Hepatocyte (in vitro differentiated cells): ENCODE data around the gene TLL2. TPM values are rescaled to one million over a fixed set of nuclear protein-coding genes. Genes with fewer than 3 reads are reported as not detected.

Experiments used
- DNase-seq: peaks from one replicate; pipeline ENCODE4 v3.0.0-alpha.2; 2016; ENCODE audit warnings: low spot score
- H2AFZ ChIP-seq: fragments of 200-600 bp; sonication (generic); 2 replicates; pipeline ENCODE4 v1.6.0; 2016; ENCODE audit warnings: antibody characterized with exemption, mild to moderate bottlenecking
- H3K27ac ChIP-seq: fragments of 200-600 bp; sonication (generic); 2 replicates; pipeline ENCODE4 v1.5.1; 2016; ENCODE audit warnings: mild to moderate bottlenecking
- H3K27me3 ChIP-seq: fragments of 200-600 bp; sonication (generic); 2 replicates; pipeline ENCODE4 v1.6.1; 2016
- H3K36me3 ChIP-seq: fragments of 200-600 bp; sonication (generic); replicated peaks from 2 replicates; pipeline ENCODE4 v1.5.1; 2016; ENCODE audit warnings: low read depth; ENCODE audit not compliant: insufficient read depth
- H3K4me1 ChIP-seq: fragments of 200-600 bp; sonication (generic); 2 replicates; pipeline ENCODE4 v1.5.1; 2016; ENCODE audit warnings: mild to moderate bottlenecking, moderate library complexity; ENCODE audit not compliant: insufficient read depth
- H3K4me2 ChIP-seq: fragments of 200-600 bp; sonication (generic); 2 replicates; pipeline ENCODE4 v1.6.0; 2016
- H3K4me3 ChIP-seq: fragments of 200-600 bp; sonication (generic); 2 replicates; pipeline ENCODE4 v1.5.1; 2016; ENCODE audit warnings: mild to moderate bottlenecking
- H3K79me2 ChIP-seq: fragments of 200-600 bp; sonication (generic); 2 replicates; pipeline ENCODE4 v1.6.0; 2017; ENCODE audit warnings: mild to moderate bottlenecking
- H3K9me2 ChIP-seq: fragments of 200-600 bp; sonication (generic); replicated peaks from 2 replicates; pipeline ENCODE4 v1.6.0; 2017; ENCODE audit warnings: mild to moderate bottlenecking; ENCODE audit not compliant: insufficient read depth
- H3K9me3 ChIP-seq: fragments of 200-600 bp; sonication (generic); 2 replicates; pipeline ENCODE4 v1.5.1; 2016; ENCODE audit warnings: low read depth, mild to moderate bottlenecking
- H4K20me1 ChIP-seq: fragments of 200-600 bp; sonication (generic); 2 replicates; pipeline ENCODE4 v1.6.0; 2016; ENCODE audit warnings: mild to moderate bottlenecking; ENCODE audit not compliant: insufficient read depth, poor library complexity, severe bottlenecking
- EZH2 ChIP-seq: fragments of 200-600 bp; sonication (generic); IDR thresholded peaks from 2 replicates; pipeline ENCODE4 v1.6.1; 2016; ENCODE audit warnings: antibody characterized with exemption, mild to moderate bottlenecking, borderline replicate concordance
- EZH2phosphoT487 ChIP-seq: fragments of 200-600 bp; sonication (generic); IDR thresholded peaks from one replicate; pipeline ENCODE4 v1.6.1; 2018; ENCODE audit warnings: antibody characterized with exemption, mild to moderate bottlenecking, low read depth, moderate library complexity; ENCODE audit not compliant: unreplicated experiment, severe bottlenecking
- whole genome bisulfite sequencing: methylation state at CpG from one replicate; pipeline ENCODE4 v1.1.6; 2016; ENCODE audit warnings: low lambda C conversion rate; ENCODE audit errors: missing lambda C conversion rate; 5-methylcytosine and 5-hydroxymethylcytosine counted together
- polyA plus RNA-seq: library from polyadenylated mRNA; unstranded; fragments of >200 nt; fragmentation: Nextera tagmentation; extraction: Ambion mirVana; gene quantifications from 2 replicates; pipeline ENCODE4 v1.2.1, GENCODE V29; 2016
- total RNA-seq: library from RNA; depleted of rRNA; stranded (reverse); fragments of >200 nt; gene quantifications from 2 replicates; pipeline ENCODE4 v1.2.3, GENCODE V29; 2014
- TF ChIP-seq, protein P1 (sequence below): fragments of 200-600 bp; sonication (generic); IDR thresholded peaks from 2 replicates; pipeline ENCODE4 v1.5.1; 2016; ENCODE audit warnings: antibody characterized with exemption, mild to moderate bottlenecking; ENCODE audit not compliant: poor library complexity

TLL2 gene
- total and polyA plus RNA-seq, 2 experiments from 2014 or later, result 0.50 to 0.76 TPM

DNA sequence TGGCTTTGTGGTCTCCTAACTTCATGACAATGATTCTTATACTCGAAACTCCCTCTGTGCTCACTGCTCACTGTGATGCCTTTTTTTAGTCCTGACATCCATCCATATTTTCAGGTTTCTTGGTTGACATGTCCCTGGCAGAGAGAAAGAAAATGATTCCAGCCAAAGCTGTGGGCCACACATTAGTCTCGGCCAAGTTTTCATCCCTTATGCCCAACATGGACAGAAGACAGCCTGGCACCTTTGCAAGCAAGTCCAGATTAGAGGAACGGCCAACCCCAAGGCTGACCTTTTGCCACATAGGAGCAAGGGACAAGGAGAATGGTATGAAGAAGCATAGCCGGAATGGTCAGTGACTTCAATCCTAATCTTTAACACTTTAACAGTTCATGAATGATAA, 146.3 kb downstream of the TLL2 start:
- Histone ChIP-seq H3K4me3 (no peak overlapping the region), H3K36me3 (no peaks in the 10 kb centered on the region), H3K4me2 (no peak overlapping the region), H3K4me1 (no peaks in the 10 kb centered on the region), H3K27ac (no peak overlapping the region), H3K27me3 (no peaks in the 10 kb centered on the region), H3K9me2 (no peaks in the 10 kb centered on the region), H3K9me3 (no peaks in the 10 kb centered on the region), H3K79me2 (no peaks in the 10 kb centered on the region), H2AFZ (no peak overlapping the region), H4K20me1 (no peaks in the 10 kb centered on the region)
- no peak for DNase-seq
- 91% methylated on average over 4 of the region's 4 CpGs for WGBS
- TF ChIP-seq EZH2phosphoT487, result no peak
- no peak for TF ChIP-seq EZH2
- TF ChIP-seq, protein P1, sequence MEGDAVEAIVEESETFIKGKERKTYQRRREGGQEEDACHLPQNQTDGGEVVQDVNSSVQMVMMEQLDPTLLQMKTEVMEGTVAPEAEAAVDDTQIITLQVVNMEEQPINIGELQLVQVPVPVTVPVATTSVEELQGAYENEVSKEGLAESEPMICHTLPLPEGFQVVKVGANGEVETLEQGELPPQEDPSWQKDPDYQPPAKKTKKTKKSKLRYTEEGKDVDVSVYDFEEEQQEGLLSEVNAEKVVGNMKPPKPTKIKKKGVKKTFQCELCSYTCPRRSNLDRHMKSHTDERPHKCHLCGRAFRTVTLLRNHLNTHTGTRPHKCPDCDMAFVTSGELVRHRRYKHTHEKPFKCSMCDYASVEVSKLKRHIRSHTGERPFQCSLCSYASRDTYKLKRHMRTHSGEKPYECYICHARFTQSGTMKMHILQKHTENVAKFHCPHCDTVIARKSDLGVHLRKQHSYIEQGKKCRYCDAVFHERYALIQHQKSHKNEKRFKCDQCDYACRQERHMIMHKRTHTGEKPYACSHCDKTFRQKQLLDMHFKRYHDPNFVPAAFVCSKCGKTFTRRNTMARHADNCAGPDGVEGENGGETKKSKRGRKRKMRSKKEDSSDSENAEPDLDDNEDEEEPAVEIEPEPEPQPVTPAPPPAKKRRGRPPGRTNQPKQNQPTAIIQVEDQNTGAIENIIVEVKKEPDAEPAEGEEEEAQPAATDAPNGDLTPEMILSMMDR, result no peak

DNA sequence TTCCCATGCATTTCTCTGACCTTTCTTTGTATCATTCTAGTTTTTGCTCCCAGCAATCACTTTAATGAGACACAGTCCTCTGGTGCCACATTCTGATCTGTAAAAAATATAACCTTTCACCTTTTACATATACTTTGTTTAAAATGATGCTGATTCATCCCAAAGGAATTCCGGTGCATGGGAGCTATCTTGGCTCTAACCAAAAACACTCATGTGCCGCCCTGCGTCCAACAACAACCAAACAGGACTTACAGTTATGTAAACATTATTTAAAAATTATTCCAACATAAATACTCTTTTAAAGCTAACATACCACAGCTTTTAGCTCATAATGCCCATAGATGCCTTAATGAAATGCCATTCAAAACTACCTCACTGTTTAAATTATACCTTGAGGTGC, 147.2 kb downstream of the TLL2 start:
- H3K27ac ChIP-seq, result no peak overlapping the region
- H3K79me2 ChIP-seq, result no peaks in the 10 kb centered on the region
- H2AFZ ChIP-seq, result no peak overlapping the region
- 43% methylated on average over 3 of the region's 3 CpGs for WGBS
- H3K27me3 ChIP-seq, result no peaks in the 10 kb centered on the region
- no peaks in the 10 kb centered on the region for H4K20me1 ChIP-seq
- no peaks in the 10 kb centered on the region for H3K9me3 ChIP-seq
- no peak for DNase-seq
- H3K4me1 ChIP-seq, result no peaks in the 10 kb centered on the region
- H3K4me2 ChIP-seq, result no peak overlapping the region
- H3K36me3 ChIP-seq, result no peaks in the 10 kb centered on the region
- H3K9me2 ChIP-seq, result no peaks in the 10 kb centered on the region
- no peak overlapping the region for H3K4me3 ChIP-seq
- TF ChIP-seq EZH2, result no peak
- TF ChIP-seq EZH2phosphoT487, result no peak
- TF ChIP-seq, protein P1, result no peak

DNA sequence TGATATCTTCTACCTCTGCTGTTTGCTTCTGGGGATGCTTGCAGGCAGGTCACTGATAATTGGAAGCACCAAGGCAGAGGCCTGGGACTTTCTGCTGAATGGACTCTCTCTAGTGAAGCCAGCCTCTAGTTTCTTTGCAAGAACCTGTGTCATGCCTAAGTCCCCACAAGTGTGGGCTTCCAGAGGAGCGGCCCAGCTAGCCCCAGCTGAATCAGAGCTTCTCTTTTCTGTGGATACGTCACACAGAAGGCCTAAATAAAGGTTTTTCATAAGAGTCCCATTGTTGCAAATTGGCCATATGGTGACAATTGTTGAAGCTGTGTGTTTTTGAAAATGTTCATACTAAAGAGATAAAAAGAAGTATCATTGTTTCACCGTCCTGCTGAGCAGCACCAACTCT, 148.2 kb downstream of the TLL2 start:
- no peaks in the 10 kb centered on the region for H3K9me3 ChIP-seq
- H2AFZ ChIP-seq, result no peak overlapping the region
- no peaks in the 10 kb centered on the region for H3K27me3 ChIP-seq
- WGBS, result 91% methylated on average over 3 of the region's 3 CpGs
- no peaks in the 10 kb centered on the region for H3K79me2 ChIP-seq
- no peaks in the 10 kb centered on the region for H3K36me3 ChIP-seq
- TF ChIP-seq EZH2, result no peak
- TF ChIP-seq, protein P1, result no peak
- no peak for TF ChIP-seq EZH2phosphoT487
- no peak overlapping the region for H3K27ac ChIP-seq
- H4K20me1 ChIP-seq, result no peaks in the 10 kb centered on the region
- H3K4me1 ChIP-seq, result no peaks in the 10 kb centered on the region
- no peaks in the 10 kb centered on the region for H3K9me2 ChIP-seq
- H3K4me3 ChIP-seq, result no peak overlapping the region
- DNase-seq, result no peak
- H3K4me2 ChIP-seq, result no peak overlapping the region

DNA sequence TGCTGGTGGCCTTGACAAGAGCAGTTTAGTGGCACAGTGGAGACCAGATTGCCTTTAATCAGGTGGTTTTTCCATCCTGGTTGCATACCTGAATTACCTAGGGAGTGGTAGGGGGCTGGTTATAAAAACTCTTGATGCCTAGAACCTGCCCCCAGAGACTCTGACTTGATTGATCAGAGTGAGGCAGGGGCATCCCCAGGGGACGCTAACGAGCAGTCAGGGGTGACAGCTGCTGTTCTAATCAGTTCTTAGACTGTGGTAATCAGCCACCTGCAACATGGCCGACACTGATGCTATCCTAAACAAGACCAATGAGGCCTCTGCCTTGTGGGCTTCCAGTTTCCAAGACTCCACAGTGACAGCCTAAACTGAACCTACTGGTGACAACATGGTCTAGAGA, 153.0 kb downstream of the TLL2 start:
- Histone ChIP-seq H3K27ac (no peak overlapping the region), H4K20me1 (no peaks in the 10 kb centered on the region), H3K4me1 (no peaks in the 10 kb centered on the region), H3K4me3 (no peak overlapping the region), H3K4me2 (no peak overlapping the region), H2AFZ (no peak overlapping the region), H3K9me3 (no peaks in the 10 kb centered on the region), H3K36me3 (no peaks in the 10 kb centered on the region), H3K27me3 (no peaks in the 10 kb centered on the region), H3K79me2 (no peaks in the 10 kb centered on the region), H3K9me2 (no peaks in the 10 kb centered on the region)
- TF ChIP-seq EZH2 (no peak), EZH2phosphoT487 (no peak)
- TF ChIP-seq, protein P1, result no peak
- WGBS, result 86% methylated on average over 3 of the region's 3 CpGs
- no peak for DNase-seq
